Measurements from ENCODE around the gene HECW1.

- TF ChIP-seq, protein P1, sequence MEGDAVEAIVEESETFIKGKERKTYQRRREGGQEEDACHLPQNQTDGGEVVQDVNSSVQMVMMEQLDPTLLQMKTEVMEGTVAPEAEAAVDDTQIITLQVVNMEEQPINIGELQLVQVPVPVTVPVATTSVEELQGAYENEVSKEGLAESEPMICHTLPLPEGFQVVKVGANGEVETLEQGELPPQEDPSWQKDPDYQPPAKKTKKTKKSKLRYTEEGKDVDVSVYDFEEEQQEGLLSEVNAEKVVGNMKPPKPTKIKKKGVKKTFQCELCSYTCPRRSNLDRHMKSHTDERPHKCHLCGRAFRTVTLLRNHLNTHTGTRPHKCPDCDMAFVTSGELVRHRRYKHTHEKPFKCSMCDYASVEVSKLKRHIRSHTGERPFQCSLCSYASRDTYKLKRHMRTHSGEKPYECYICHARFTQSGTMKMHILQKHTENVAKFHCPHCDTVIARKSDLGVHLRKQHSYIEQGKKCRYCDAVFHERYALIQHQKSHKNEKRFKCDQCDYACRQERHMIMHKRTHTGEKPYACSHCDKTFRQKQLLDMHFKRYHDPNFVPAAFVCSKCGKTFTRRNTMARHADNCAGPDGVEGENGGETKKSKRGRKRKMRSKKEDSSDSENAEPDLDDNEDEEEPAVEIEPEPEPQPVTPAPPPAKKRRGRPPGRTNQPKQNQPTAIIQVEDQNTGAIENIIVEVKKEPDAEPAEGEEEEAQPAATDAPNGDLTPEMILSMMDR (IDR thresholded peaks at IDR 0.05) = no peak
- no peak for TF ChIP-seq POLR2A (IDR thresholded peaks at IDR 0.05)
These were observed 9.5 kb downstream of the HECW1 start for GRCh38 chr7:43121973-43122372.
